ENCODE results near the gene ADGRV1. TPM values are rescaled to one million over a fixed set of nuclear protein-coding genes. Genes with fewer than 3 reads are reported as not detected.

ADGRV1 gene
- total RNA-seq, 4 donors from 2014 or later: 129 to 158 (median 145) TPM

DNA sequence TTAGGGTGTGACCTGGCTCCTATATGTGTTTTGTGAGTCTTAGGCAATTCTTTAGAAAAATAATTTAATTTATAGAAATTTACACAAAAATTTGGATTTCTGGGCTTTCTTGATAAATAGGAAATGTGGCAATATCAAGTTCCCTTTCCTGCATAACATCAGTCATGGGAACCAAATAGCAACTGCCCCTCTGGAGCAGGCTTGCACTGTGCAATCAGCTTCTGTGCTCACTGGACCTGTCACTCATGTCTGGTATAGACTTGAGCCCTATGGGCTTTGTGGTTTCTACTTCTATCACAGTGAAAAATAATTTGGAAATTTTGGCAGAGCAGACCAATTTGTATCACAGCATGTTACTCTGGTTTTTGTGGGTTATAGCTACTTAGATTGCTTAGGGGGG is 131.7 kb downstream of the ADGRV1 start:
- Histone ChIP-seq H3K27me3 (no peaks in the 10 kb centered on the region), H3K4me1 (no peaks in the 10 kb centered on the region), H3K27ac (no peak overlapping the region), H3K4me3 (replicated peaks in 1 of 3) (no peak overlapping the region), H3K36me3 (no peaks in the 10 kb centered on the region), H3K9me3 (no peaks in the 10 kb centered on the region)
- intact Hi-C loops (cut with DNase I): no loop called here
- no peak for DNase-seq
- TF ChIP-seq POLR2A (IDR thresholded peaks at IDR 0.05): no peak
- TF ChIP-seq, protein P1, sequence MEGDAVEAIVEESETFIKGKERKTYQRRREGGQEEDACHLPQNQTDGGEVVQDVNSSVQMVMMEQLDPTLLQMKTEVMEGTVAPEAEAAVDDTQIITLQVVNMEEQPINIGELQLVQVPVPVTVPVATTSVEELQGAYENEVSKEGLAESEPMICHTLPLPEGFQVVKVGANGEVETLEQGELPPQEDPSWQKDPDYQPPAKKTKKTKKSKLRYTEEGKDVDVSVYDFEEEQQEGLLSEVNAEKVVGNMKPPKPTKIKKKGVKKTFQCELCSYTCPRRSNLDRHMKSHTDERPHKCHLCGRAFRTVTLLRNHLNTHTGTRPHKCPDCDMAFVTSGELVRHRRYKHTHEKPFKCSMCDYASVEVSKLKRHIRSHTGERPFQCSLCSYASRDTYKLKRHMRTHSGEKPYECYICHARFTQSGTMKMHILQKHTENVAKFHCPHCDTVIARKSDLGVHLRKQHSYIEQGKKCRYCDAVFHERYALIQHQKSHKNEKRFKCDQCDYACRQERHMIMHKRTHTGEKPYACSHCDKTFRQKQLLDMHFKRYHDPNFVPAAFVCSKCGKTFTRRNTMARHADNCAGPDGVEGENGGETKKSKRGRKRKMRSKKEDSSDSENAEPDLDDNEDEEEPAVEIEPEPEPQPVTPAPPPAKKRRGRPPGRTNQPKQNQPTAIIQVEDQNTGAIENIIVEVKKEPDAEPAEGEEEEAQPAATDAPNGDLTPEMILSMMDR (IDR thresholded peaks at IDR 0.05): no peak

DNA sequence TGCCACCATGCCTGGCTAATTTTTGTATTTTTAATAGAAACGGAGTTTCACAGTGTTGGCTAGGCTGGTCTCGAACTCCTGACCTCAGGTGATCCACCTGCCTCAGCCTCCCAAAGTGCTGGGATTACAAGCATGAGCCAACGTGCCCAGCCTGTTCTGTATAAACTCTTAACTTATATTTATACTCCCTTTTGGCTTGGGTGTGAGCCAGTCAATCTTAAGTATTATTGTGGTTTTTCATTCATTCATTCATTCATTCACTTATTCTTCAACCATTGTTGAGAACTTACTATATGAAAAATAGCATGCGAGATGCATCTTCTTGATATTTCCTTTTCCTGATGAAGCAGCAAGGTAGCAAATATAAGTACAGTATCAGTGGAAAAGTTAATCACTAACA is 132.9 kb downstream of the ADGRV1 start:
- TF ChIP-seq, protein P1 (IDR thresholded peaks at IDR 0.05): no peak
- TF ChIP-seq POLR2A (IDR thresholded peaks at IDR 0.05): no peak
- H3K4me1 ChIP-seq: no peaks in the 10 kb centered on the region
- no peak overlapping the region for H3K4me3 ChIP-seq (replicated peaks in 1 of 3)
- DNase-seq: no peak
- intact Hi-C loops (cut with DNase I): no loop called here
- no peak overlapping the region for H3K27ac ChIP-seq
- WGBS, 2 donors: 87 to 93% methylated on average over 4 of the region's 4 CpGs
- H3K27me3 ChIP-seq: no peaks in the 10 kb centered on the region
- H3K36me3 ChIP-seq: no peaks in the 10 kb centered on the region
- H3K9me3 ChIP-seq: no peaks in the 10 kb centered on the region

DNA sequence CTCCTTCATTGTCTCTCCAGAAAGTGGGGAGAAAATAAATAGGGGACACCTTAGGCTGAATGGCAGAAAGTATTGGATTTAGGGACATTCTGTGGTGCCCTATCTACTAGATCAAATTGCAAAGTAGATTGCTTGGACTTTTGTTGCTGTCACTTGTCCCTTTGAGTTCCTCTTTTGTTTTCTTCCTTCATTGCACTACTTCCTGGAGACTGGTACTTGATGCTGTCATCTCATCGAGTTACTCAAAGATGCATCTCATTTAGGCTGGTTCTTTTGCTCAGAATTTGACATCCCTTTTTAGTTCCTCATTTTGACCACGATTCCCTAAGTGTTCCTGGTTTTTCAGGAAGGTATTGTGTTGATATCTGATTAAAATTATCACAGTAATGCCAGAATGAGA is 137.6 kb downstream of the ADGRV1 start:
- Histone ChIP-seq H3K4me3 (replicated peaks in 1 of 3) (no peak overlapping the region), H3K27me3 (no peaks in the 10 kb centered on the region), H3K36me3 (no peaks in the 10 kb centered on the region), H3K27ac (no peak overlapping the region), H3K4me1 (no peaks in the 10 kb centered on the region), H3K9me3 (no peaks in the 10 kb centered on the region)
- no peak for DNase-seq
- TF ChIP-seq, protein P1 (IDR thresholded peaks at IDR 0.05): no peak
- no peak for TF ChIP-seq POLR2A (IDR thresholded peaks at IDR 0.05)
- 51 to 54% methylated on average over 2 of the region's 2 CpGs for WGBS, 2 donors
- intact Hi-C loops (cut with DNase I): no loop called here

DNA sequence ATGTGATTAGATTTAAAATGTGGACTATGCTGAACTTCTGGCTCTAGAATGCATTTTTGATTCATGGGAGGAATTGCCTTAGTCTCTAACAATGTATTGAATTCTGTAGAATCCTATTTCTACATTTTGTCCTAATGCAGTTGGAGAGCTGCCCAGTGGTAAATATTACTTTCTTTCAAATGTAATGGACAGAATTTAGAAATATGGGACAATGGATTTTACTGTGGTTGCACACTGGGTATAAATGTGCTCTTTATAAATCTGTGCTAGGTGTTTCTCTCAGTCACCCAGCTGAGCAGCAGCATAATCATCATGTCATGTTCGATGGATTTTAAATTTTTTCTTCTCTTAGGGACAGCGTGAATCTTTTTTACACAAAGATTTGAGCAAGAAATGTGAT is 141.7 kb downstream of the ADGRV1 start:
- WGBS, 2 donors: 87 to 92% methylated on average over 2 of the region's 2 CpGs
- no peaks in the 10 kb centered on the region for H3K9me3 ChIP-seq
- no peaks in the 10 kb centered on the region for H3K27me3 ChIP-seq
- intact Hi-C loops (cut with DNase I): no loop called here
- H3K4me3 ChIP-seq (replicated peaks in 1 of 3): no peak overlapping the region
- H3K4me1 ChIP-seq: no peaks in the 10 kb centered on the region
- no peak for DNase-seq
- no peak overlapping the region for H3K27ac ChIP-seq
- TF ChIP-seq, protein P1 (IDR thresholded peaks at IDR 0.05): no peak
- TF ChIP-seq POLR2A (IDR thresholded peaks at IDR 0.05): no peak
- no peaks in the 10 kb centered on the region for H3K36me3 ChIP-seq

DNA sequence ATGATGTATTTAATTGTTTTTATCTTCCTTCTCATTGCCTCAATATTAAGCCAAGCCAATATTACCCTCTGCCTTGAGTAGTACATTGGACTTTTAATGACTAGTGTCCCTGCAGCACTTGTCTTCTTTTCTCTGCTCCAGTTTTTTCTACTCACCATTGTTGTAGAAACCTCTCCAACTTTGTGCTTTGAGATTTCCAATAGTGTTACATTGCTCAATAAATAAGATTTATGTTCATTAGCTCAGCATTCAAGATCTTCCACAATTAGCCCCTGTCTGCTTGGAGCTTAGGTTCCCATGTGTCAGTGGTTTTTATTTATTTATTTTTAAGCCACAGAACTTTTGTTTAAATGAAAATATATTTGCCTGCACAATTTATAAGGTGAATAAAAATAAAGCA is 145.3 kb downstream of the ADGRV1 start:
- intact Hi-C loops (cut with DNase I): no loop called here
- Histone ChIP-seq H3K4me1 (no peaks in the 10 kb centered on the region), H3K36me3 (no peaks in the 10 kb centered on the region), H3K4me3 (replicated peaks in 1 of 3) (no peak overlapping the region), H3K9me3 (no peaks in the 10 kb centered on the region), H3K27ac (no peak overlapping the region), H3K27me3 (no peaks in the 10 kb centered on the region)
- no peak for TF ChIP-seq POLR2A (IDR thresholded peaks at IDR 0.05)
- TF ChIP-seq, protein P1 (IDR thresholded peaks at IDR 0.05): no peak
- DNase-seq: no peak

All from thyroid gland (tissue), 4 donors.